Neutrophil (primary cell): ENCODE measurements around the gene EI24.

Experiments
- H3K27ac ChIP-seq: fragments of 200-600 bp; sonication (generic); 2 replicates; pipeline ENCODE4 v1.5.1; 2016; ENCODE audit warnings: mild to moderate bottlenecking, moderate library complexity
- H3K27me3 ChIP-seq: fragments of 200-600 bp; sonication (generic); 2 replicates; pipeline ENCODE4 v1.6.0; 2016; ENCODE audit warnings: mild to moderate bottlenecking
- H3K36me3 ChIP-seq: fragments of 200-600 bp; sonication (generic); 2 replicates; pipeline ENCODE4 v1.5.1; 2017
- H3K4me1 ChIP-seq, 2 experiments: fragments of 200-600 bp in 1 of 2; sonication (generic) in 1 of 2; 1 replicate in 1 of 2; 2 replicates in 1 of 2; pipeline versions ENCODE4 v1.5.1 to v1.6.1; 2013 to 2016; ENCODE audit warnings: low read depth in 1 of 2, low read length in 1 of 2, mild to moderate bottlenecking in 1 of 2, moderate library complexity in 1 of 2; ENCODE audit not compliant: control insufficient read depth in 1 of 2, insufficient read depth in 1 of 2
- H3K4me3 ChIP-seq, 2 experiments: fragments of 200-600 bp in 1 of 2; sonication (generic) in 1 of 2; 1 replicate in 1 of 2; 2 replicates in 1 of 2; pipeline ENCODE4 v1.5.1; 2013 to 2016; ENCODE audit warnings: low read depth in 1 of 2, low read length in 1 of 2, mild to moderate bottlenecking in 1 of 2, moderate library complexity in 1 of 2
- H3K9me3 ChIP-seq: fragments of 200-600 bp; sonication (generic); 2 replicates; pipeline ENCODE4 v1.5.1; 2016
- CTCF ChIP-seq: fragments of 200-600 bp; sonication (generic); IDR thresholded peaks from 2 replicates; pipeline ENCODE4 v1.5.1; 2016; ENCODE audit warnings: antibody characterized with exemption

The EI24 gene

GRCh38 chr11:125542709-125543108 is 26.6 kb upstream of the EI24 start:
- no peaks in the 10 kb centered on the region for H3K9me3 ChIP-seq
- no peaks in the 10 kb centered on the region for H3K4me1 ChIP-seq
- no peaks in the 10 kb centered on the region for H3K36me3 ChIP-seq
- TF ChIP-seq CTCF = no peak
- no peaks in the 10 kb centered on the region for H3K27me3 ChIP-seq
- no peak overlapping the region for H3K27ac ChIP-seq
- H3K4me3 ChIP-seq = no peak overlapping the region

GRCh38 chr11:125550780-125551179 is 18.5 kb upstream of the EI24 start:
- Histone ChIP-seq H3K9me3 (peaks cover 19% of the 10 kb centered on the region), H3K27ac (no peak overlapping the region), H3K4me3 (no peak overlapping the region)

GRCh38 chr11:125551835-125552342 is 17.4 kb upstream of the EI24 start:
- Histone ChIP-seq H3K36me3 (no peaks in the 10 kb centered on the region), H3K4me1 (no peaks in the 10 kb centered on the region), H3K27ac (no peak overlapping the region), H3K27me3 (no peaks in the 10 kb centered on the region), H3K9me3 (peaks cover 19% of the 10 kb centered on the region), H3K4me3 (no peak overlapping the region)
- TF ChIP-seq CTCF = no peak

More at GRCh38 chr11:125550780-125551179, 18.5 kb upstream of the EI24 start:
- Histone ChIP-seq H3K27me3 (no peaks in the 10 kb centered on the region), H3K36me3 (no peaks in the 10 kb centered on the region), H3K4me1 (no peaks in the 10 kb centered on the region)
- TF ChIP-seq CTCF = no peak

GRCh38 chr11:125552927-125553326 is 16.4 kb upstream of the EI24 start:
- Histone ChIP-seq H3K4me1 (no peaks in the 10 kb centered on the region), H3K9me3 (peaks cover 19% of the 10 kb centered on the region), H3K36me3 (no peaks in the 10 kb centered on the region), H3K4me3 (no peak overlapping the region), H3K27ac (no peak overlapping the region), H3K27me3 (no peaks in the 10 kb centered on the region)
- TF ChIP-seq CTCF = no peak

- TF ChIP-seq CTCF = no peak
- Histone ChIP-seq H3K4me3 (no peak overlapping the region), H3K4me1 (no peaks in the 10 kb centered on the region), H3K36me3 (no peaks in the 10 kb centered on the region), H3K27me3 (no peaks in the 10 kb centered on the region), H3K9me3 (peaks cover 19% of the 10 kb centered on the region), H3K27ac (no peak overlapping the region)
Measured at GRCh38 chr11:125553357-125553756, 15.9 kb upstream of the EI24 start.

- TF ChIP-seq CTCF = no peak
- H3K4me1 ChIP-seq = no peaks in the 10 kb centered on the region
- no peak overlapping the region for H3K4me3 ChIP-seq
- H3K9me3 ChIP-seq = peaks cover 19% of the 10 kb centered on the region
- no peaks in the 10 kb centered on the region for H3K36me3 ChIP-seq
- H3K27me3 ChIP-seq = no peaks in the 10 kb centered on the region
- H3K27ac ChIP-seq = no peak overlapping the region
Measured at GRCh38 chr11:125554038-125554437, 15.2 kb upstream of the EI24 start.
